ENCODE data around the gene HIVEP2.
A peak's percentile ranks its signal among the peaks of the same experiment; 100 is the strongest.
"Not testable (repeated sequence)": the region's sequence is repeated elsewhere in the genome, so short reads cannot be mapped to it uniquely, and the experiment has no call there.

Gene HIVEP2

GRCh38 chr6:142945049-142945445 lies at the start of gene HIVEP2:
HIVEP2 (minus strand) TSS chr6:142945176; CDS start chr6:142774738, 170,438 bp downstream.
- peak; percentile 91 to 92 for DNase-seq

GRCh38 chr6:142993977-142994376 lies 49.0 kb upstream of the HIVEP2 start:
- DNase-seq: no peak

- DNase-seq: no peak
Measured at GRCh38 chr6:142987490-142987889, 42.5 kb upstream of the HIVEP2 start.

- no peak for DNase-seq
Measured at GRCh38 chr6:142985281-142985680, 40.3 kb upstream of the HIVEP2 start.

- DNase-seq: no peak
Measured at GRCh38 chr6:142984386-142984785, 39.4 kb upstream of the HIVEP2 start.

- peak in 1 of 2 donors; percentile 14 for DNase-seq
Measured at GRCh38 chr6:142975365-142975764, 30.4 kb upstream of the HIVEP2 start.

- not testable (repeated sequence) for DNase-seq
Measured at GRCh38 chr6:142970941-142971340, 26.0 kb upstream of the HIVEP2 start.

GRCh38 chr6:142968601-142969000 lies 23.6 kb upstream of the HIVEP2 start:
- no peak for DNase-seq

GRCh38 chr6:142966294-142966693 lies 21.3 kb upstream of the HIVEP2 start:
- no peak for DNase-seq

- no peak for DNase-seq
Measured at GRCh38 chr6:142965164-142965563, 20.2 kb upstream of the HIVEP2 start.

GRCh38 chr6:142960098-142960497 lies 15.1 kb upstream of the HIVEP2 start:
- no peak for DNase-seq

- DNase-seq: no peak
Measured at GRCh38 chr6:142958343-142958742, 13.4 kb upstream of the HIVEP2 start.

GRCh38 chr6:142956726-142957125 lies 11.8 kb upstream of the HIVEP2 start:
- DNase-seq: no peak

- no peak for DNase-seq
Measured at GRCh38 chr6:142954844-142955243, 9.9 kb upstream of the HIVEP2 start.

- DNase-seq: peak in 1 of 2 donors; percentile 51
Measured at GRCh38 chr6:142953373-142954273, 8.6 kb upstream of the HIVEP2 start.

- DNase-seq: peak in 1 of 2 donors; percentile 46
Measured at GRCh38 chr6:142952614-142953013, 7.6 kb upstream of the HIVEP2 start.

- no peak for DNase-seq
Measured at GRCh38 chr6:142950291-142950690, 5.3 kb upstream of the HIVEP2 start.

- DNase-seq: no peak
Measured at GRCh38 chr6:142947714-142948480, 2.9 kb upstream of the HIVEP2 start.

- peak; percentile 91 to 93 for DNase-seq
Measured at GRCh38 chr6:142946924-142947713, 2.1 kb upstream of the HIVEP2 start.

GRCh38 chr6:142946181-142946923 lies 1.4 kb upstream of the HIVEP2 start:
- peak; percentile 97 for DNase-seq

- DNase-seq: peak; percentile 76 to 81
Measured at GRCh38 chr6:142945446-142946180, 637 bp upstream of the HIVEP2 start.

Measured in CD4-positive, alpha-beta T cell treated with Interferon alpha-2 for 1 hour (primary cell).